Choroid plexus epithelial cell (primary cell): ENCODE data around the gene TSR3.

Experiments used
- DNase-seq: peaks from one replicate; pipeline ENCODE4 v3.0.0-alpha.2; 2010; ENCODE audit warnings: low read depth
- H3K4me3 ChIP-seq: 2 replicates; pipeline ENCODE4 v1.5.1; 2011; ENCODE audit warnings: low read depth, mild to moderate bottlenecking, control low read depth, low read length, moderate library complexity
- TF ChIP-seq, protein P1 (sequence below): conservative IDR thresholded peaks from 2 replicates; pipeline ENCODE4 v1.5.1; 2011; ENCODE audit warnings: low read depth, mild to moderate bottlenecking, control low read depth, inconsistent platforms, low read length, moderate library complexity

Gene TSR3

GRCh38 chr16:1320658-1321240, 30.9 kb downstream of the TSR3 start:
- TF ChIP-seq, protein P1, sequence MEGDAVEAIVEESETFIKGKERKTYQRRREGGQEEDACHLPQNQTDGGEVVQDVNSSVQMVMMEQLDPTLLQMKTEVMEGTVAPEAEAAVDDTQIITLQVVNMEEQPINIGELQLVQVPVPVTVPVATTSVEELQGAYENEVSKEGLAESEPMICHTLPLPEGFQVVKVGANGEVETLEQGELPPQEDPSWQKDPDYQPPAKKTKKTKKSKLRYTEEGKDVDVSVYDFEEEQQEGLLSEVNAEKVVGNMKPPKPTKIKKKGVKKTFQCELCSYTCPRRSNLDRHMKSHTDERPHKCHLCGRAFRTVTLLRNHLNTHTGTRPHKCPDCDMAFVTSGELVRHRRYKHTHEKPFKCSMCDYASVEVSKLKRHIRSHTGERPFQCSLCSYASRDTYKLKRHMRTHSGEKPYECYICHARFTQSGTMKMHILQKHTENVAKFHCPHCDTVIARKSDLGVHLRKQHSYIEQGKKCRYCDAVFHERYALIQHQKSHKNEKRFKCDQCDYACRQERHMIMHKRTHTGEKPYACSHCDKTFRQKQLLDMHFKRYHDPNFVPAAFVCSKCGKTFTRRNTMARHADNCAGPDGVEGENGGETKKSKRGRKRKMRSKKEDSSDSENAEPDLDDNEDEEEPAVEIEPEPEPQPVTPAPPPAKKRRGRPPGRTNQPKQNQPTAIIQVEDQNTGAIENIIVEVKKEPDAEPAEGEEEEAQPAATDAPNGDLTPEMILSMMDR = no peak
- H3K4me3 ChIP-seq = no peak overlapping the region
- no peak for DNase-seq

- no peak overlapping the region for H3K4me3 ChIP-seq
- DNase-seq = no peak
- TF ChIP-seq, protein P1 = no peak
Observed at GRCh38 chr16:1320097-1320496, 31.6 kb downstream of the TSR3 start.

DNA sequence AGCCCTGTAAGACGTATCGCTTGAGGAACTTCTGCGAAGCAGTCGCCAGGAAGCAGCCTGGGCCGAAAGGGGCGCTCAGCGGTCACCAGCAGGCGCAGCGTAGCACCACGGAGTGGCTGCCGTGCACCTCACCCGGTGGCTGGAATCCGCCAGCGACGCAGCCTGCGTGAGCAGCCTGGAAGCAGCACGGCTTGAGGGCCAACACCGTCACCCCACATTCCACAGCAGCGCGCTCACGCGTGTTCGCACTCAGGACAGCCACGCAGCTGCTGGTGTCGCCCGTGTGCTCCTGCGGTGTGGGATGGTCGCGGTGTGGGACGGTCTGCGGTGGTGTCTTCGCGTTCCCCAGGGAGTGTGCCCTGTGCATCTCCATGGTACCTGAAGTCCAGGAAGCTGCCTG, 32.6 kb downstream of the TSR3 start:
- TF ChIP-seq, protein P1 = no peak
- no peak for DNase-seq
- no peak overlapping the region for H3K4me3 ChIP-seq

DNA sequence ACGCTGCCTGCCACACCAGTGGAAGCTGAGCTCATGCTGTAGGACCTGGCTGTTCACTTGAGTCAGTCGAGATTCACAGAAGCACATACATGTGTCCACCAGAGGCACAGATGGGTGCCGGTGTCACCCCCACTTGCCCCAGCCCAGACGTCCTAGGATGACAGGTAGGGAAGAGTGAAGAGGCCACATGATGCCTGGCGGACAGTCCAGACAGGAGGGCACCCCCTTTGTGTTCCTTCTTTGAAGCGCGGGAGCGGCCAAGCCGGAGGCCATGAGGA, 33.5 kb downstream of the TSR3 start:
- TF ChIP-seq, protein P1 = no peak
- no peak overlapping the region for H3K4me3 ChIP-seq
- no peak for DNase-seq

DNA sequence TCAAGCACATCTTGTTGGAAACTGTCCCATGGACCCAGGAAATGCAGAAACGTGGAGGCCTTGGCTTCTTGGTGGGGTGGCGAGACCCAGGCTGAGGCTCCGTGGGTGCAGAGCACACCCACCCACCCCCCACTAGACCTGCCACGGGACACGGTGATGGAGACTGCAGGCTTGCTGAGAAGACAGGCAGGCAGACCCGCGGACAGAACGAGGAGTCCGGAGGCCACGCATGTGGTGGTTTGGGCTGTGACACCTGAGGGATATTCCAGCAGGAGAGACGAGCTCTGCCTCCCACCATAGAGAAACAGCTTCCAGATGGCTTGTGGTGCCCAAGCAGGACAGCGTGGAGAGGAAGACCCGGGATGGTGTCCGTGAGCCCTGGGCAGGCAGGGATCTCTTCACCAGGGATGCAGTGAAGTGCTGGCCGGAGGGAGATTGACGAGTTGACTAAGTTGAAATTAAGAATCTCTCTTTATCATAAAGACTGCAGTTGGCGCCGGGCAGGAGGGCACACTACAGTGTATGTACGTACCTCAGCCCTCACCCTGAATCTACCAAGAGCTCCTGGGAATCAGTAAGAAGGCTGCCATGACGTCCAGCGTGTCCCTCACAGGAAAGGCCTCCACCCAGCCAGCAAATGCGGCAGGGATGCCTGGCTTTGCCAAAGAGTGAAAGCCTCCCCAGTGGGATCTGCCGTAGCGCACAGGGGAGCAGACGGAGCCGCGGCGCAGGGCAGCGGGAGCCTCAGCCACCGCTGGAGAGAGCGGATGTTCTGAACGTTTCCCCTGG, 34.0 kb downstream of the TSR3 start:
- TF ChIP-seq, protein P1 = no peak
- H3K4me3 ChIP-seq = no peak overlapping the region
- DNase-seq = no peak

DNA sequence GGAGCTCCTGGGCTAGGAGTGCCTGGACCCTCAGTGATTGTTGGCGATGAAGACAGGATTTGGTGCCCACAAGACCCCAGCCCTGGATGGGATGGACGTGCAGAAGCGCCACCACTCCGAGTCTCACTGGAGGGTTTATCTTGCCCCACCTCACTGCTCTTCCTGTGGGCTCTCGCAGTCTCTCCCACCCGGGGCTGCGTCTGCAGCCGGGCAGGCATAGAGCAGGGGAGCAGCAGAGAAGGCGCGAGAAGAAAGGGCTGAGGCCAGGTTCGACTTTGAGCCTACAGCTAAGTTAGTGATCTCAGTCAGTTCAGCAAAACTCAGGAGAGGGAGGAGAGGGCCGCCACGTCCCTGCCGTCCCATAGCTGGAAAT, 35.7 kb downstream of the TSR3 start:
- TF ChIP-seq, protein P1 = no peak
- H3K4me3 ChIP-seq = no peak overlapping the region
- DNase-seq = no peak
